ENCODE results near the gene ZNF19. TPM values are rescaled to one million over a fixed set of nuclear protein-coding genes. Genes with fewer than 3 reads are reported as not detected.

Gene ZNF19
- total RNA-seq (ENCODE audit: low replicate concordance), result 3.5 and 14.7 TPM in 2 replicates

DNA sequence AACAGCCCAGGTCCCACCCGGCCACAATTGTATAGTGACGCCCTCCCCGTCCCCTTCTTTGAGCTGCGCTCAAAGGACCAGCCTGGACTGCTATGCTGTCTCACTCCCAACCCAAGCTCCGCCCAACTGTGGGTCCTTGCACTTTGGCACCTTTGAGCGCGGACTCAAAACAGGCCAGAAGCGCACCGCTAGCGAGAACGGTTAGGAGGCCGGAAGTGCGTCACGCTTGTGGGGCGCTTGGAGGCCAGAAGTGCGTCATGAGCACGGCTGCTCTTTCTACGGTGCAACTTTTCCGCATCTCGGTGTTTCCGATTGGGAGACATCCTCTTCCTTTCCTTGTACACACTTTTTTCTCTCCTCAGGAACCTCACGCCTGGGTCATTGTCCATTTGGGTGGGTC is at the start of gene ZNF19:
ZNF19 (minus strand) TSS at position 203 of the 400 bp plus-strand sequence. CDS start 7,210 bp downstream, outside the sequence.
- TF ChIP-seq, protein P1, sequence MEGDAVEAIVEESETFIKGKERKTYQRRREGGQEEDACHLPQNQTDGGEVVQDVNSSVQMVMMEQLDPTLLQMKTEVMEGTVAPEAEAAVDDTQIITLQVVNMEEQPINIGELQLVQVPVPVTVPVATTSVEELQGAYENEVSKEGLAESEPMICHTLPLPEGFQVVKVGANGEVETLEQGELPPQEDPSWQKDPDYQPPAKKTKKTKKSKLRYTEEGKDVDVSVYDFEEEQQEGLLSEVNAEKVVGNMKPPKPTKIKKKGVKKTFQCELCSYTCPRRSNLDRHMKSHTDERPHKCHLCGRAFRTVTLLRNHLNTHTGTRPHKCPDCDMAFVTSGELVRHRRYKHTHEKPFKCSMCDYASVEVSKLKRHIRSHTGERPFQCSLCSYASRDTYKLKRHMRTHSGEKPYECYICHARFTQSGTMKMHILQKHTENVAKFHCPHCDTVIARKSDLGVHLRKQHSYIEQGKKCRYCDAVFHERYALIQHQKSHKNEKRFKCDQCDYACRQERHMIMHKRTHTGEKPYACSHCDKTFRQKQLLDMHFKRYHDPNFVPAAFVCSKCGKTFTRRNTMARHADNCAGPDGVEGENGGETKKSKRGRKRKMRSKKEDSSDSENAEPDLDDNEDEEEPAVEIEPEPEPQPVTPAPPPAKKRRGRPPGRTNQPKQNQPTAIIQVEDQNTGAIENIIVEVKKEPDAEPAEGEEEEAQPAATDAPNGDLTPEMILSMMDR (IDR thresholded peaks at IDR 0.05; ENCODE audit: insufficient read depth, low read length), result no peak
- no peak for DNase-seq (ENCODE audit: low read depth)
- H3K4me3 ChIP-seq (ENCODE audit: low read depth, low read length), result no peak within 1 kb of the TSS

DNA sequence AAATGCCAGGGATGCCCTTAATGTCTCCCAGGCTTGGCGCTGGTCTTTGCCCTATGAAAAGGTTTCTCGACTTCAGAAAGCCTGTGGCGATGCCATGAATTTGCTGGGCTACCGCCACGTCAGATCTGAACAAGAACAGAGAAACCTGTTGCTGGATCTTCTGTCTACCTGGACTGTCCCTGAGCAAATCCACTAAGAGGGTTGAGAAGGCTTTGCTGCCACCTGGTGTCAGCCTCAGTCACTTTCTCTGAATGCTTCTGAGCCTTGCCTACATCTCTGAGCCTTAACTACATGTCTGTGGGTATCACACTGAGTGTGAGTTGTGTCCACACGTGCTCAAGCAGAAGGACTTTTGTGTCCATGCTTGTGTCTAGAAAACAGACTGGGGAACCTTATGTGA is 48.5 kb upstream of the ZNF19 start:
- H3K4me3 ChIP-seq (ENCODE audit: low read depth, low read length), result no peak overlapping the region
- TF ChIP-seq, protein P1 (IDR thresholded peaks at IDR 0.05; ENCODE audit: insufficient read depth, low read length), result peak; percentile 59
- peak; percentile 37 for DNase-seq (ENCODE audit: low read depth)

DNA sequence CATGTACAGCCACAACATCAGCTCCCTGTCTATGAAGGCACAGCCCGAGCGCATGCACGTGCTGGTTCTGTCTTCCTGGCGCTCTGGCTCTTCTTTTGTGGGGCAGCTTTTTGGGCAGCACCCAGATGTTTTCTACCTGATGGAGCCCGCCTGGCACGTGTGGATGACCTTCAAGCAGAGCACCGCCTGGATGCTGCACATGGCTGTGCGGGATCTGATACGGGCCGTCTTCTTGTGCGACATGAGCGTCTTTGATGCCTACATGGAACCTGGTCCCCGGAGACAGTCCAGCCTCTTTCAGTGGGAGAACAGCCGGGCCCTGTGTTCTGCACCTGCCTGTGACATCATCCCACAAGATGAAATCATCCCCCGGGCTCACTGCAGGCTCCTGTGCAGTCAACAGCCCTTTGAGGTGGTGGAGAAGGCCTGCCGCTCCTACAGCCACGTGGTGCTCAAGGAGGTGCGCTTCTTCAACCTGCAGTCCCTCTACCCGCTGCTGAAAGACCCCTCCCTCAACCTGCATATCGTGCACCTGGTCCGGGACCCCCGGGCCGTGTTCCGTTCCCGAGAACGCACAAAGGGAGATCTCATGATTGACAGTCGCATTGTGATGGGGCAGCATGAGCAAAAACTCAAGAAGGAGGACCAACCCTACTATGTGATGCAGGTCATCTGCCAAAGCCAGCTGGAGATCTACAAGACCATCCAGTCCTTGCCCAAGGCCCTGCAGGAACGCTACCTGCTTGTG is 47.8 kb upstream of the ZNF19 start:
- H3K4me3 ChIP-seq (ENCODE audit: low read depth, low read length), result no peak overlapping the region
- TF ChIP-seq, protein P1 (IDR thresholded peaks at IDR 0.05; ENCODE audit: insufficient read depth, low read length), result no peak
- no peak for DNase-seq (ENCODE audit: low read depth)

DNA sequence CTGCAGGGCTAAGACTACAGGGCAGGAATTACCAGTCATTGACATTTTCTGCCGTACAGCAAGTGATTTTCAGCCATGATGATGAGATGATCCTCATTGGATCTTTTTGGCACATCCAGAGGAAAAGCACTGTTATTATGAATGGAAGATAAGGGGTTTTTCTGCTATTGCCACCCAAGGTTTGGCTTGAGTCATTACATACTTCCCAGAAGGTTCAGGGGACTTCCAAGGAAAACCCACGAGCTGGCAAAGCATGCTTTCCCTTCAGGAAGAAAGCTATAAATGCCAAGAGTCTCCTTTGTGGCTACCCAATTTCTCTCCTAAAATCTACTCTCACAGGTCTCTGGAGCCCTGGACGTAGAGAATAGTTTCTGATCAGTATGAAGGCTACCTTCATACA is 43.2 kb upstream of the ZNF19 start:
- H3K4me3 ChIP-seq (ENCODE audit: low read depth, low read length), result no peak overlapping the region
- TF ChIP-seq, protein P1 (IDR thresholded peaks at IDR 0.05; ENCODE audit: insufficient read depth, low read length), result no peak
- DNase-seq (ENCODE audit: low read depth), result no peak

DNA sequence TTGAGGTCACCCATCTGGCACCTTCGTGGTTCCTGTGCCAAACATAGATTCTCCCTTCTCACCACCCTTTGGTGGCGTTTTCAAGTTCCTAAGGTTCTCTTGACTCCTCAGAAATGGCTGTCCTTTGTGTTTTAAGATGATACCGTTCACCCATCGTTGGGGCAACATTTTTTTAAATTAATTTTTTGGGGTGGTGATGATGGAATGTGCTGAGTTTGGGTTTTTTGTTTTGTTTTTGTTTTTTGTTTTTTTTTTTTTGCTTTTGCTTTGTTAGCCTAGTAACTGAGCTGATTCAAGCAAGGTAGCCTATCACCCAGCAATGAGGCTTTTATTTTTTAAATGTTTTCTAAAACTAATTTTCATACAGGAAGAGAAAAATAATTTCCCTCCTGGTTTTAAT is 39.7 kb upstream of the ZNF19 start:
- H3K4me3 ChIP-seq (ENCODE audit: low read depth, low read length), result no peak overlapping the region
- TF ChIP-seq, protein P1 (IDR thresholded peaks at IDR 0.05; ENCODE audit: insufficient read depth, low read length), result no peak
- DNase-seq (ENCODE audit: low read depth), result no peak

DNA sequence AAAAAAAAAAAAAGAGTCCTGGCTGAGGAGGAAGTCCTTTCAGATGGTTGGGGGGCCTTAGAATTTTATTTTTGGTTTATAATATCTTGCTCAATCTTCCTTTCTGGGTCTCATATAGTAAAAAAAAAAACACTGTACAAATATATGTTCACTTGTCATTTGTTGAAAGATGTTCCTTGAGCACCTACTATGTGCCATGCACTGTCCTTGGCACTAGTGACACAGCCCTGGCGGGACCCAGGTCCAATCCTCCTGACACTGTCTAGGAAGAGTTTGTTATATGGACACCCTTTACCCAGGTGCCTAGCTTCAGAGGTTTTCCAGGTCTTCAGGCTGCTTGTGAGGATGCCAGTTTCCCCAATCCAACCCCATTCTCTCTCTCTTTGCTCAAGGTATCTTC is 39.1 kb upstream of the ZNF19 start:
- DNase-seq (ENCODE audit: low read depth), result no peak
- TF ChIP-seq, protein P1 (IDR thresholded peaks at IDR 0.05; ENCODE audit: insufficient read depth, low read length), result no peak
- no peak overlapping the region for H3K4me3 ChIP-seq (ENCODE audit: low read depth, low read length)

Measured in fibroblast of the aortic adventitia (primary cell).